DMS 273 (cell line): Measurements from ENCODE around the gene RARB.

ENCODE experiments used
- DNase-seq: peaks from one replicate; lab custom pipeline; 2025; ENCODE audit not compliant: unreplicated experiment; lab: John Stamatoyannopoulos, UW

RARB gene

GRCh38 chr3:25592510-25592968 is 164.5 kb downstream of the RARB start:
- DNase-seq, result peak; percentile 7

GRCh38 chr3:25593001-25593400 is 164.9 kb downstream of the RARB start:
- no peak for DNase-seq

GRCh38 chr3:25594007-25594502 is 166.0 kb downstream of the RARB start:
- DNase-seq, result peak; percentile 62

- DNase-seq, result no peak
Observed at GRCh38 chr3:25597535-25598101, 169.6 kb downstream of the RARB start.

GRCh38 chr3:25603703-25604102 is 175.6 kb downstream of the RARB start:
- no peak for DNase-seq

- DNase-seq, result no peak
Observed at GRCh38 chr3:25604107-25604805, 176.2 kb downstream of the RARB start.

GRCh38 chr3:25610167-25610566 is 182.1 kb downstream of the RARB start:
- DNase-seq, result no peak

GRCh38 chr3:25610779-25611178 is 182.7 kb downstream of the RARB start:
- no peak for DNase-seq

GRCh38 chr3:25611193-25611592 is 183.1 kb downstream of the RARB start:
- DNase-seq, result no peak

- no peak for DNase-seq
Observed at GRCh38 chr3:25618028-25618427, 190.0 kb downstream of the RARB start.

GRCh38 chr3:25619382-25619781 is 191.3 kb downstream of the RARB start:
- DNase-seq, result no peak

GRCh38 chr3:25620493-25620892 is 192.4 kb downstream of the RARB start:
- no peak for DNase-seq

- no peak for DNase-seq
Observed at GRCh38 chr3:25621087-25621486, 193.0 kb downstream of the RARB start.

- DNase-seq, result no peak
Observed at GRCh38 chr3:25631989-25632388, 203.9 kb downstream of the RARB start.

- DNase-seq, result no peak
Observed at GRCh38 chr3:25633919-25634318, 205.9 kb downstream of the RARB start.

GRCh38 chr3:25635038-25635437 is 207.0 kb downstream of the RARB start:
- no peak for DNase-seq
